Astrocyte (in vitro differentiated cells and primary cell): ENCODE results near the gene PHF19.

Experiments
- CTCF ChIP-seq: IDR thresholded peaks from 2 replicates; pipeline ENCODE4 v1.5.1; 2011; ENCODE audit warnings: low read depth, mild to moderate bottlenecking, inconsistent platforms, low read length, moderate library complexity; ENCODE audit not compliant: insufficient read depth
- EZH2 ChIP-seq: IDR thresholded peaks from 2 replicates; pipeline ENCODE4 v1.6.1; 2012; ENCODE audit warnings: mild to moderate bottlenecking, low read length, inconsistent platforms; ENCODE audit not compliant: insufficient read depth

GRCh38 chr9:120876842-120877240, at the start of gene PHF19:
- no peak for TF ChIP-seq CTCF
- no peak for TF ChIP-seq EZH2
